HG03045 (cell line): ENCODE measurements around the gene GUF1.

Experiments used
- ATAC-seq: cut with Tn5 transposase; IDR thresholded peaks from one replicate; pipeline ENCODE4 v1.9.1; 2021; ENCODE audit warnings: mild to moderate bottlenecking, moderate library complexity; ENCODE audit not compliant: unreplicated experiment

The GUF1 gene

GRCh38 chr4:44678094-44679041 is at the start of gene GUF1:
Gene GUF1 (plus strand): TSS chr4:44678420. CDS start chr4:44678623, 203 bp downstream.
- ATAC-seq = peak; percentile 98

GRCh38 chr4:44629280-44629866 is 48.8 kb upstream of the GUF1 start:
- ATAC-seq = peak; percentile 95

GRCh38 chr4:44632089-44632488 is 46.1 kb upstream of the GUF1 start:
- ATAC-seq = no peak

GRCh38 chr4:44632733-44633132 is 45.5 kb upstream of the GUF1 start:
- ATAC-seq = no peak

GRCh38 chr4:44638091-44638490 is 40.1 kb upstream of the GUF1 start:
- no peak for ATAC-seq

- ATAC-seq = no peak
Measured at GRCh38 chr4:44646151-44646550, 32.1 kb upstream of the GUF1 start.

- no peak for ATAC-seq
Measured at GRCh38 chr4:44651425-44651824, 26.8 kb upstream of the GUF1 start, which contains the start of gene YIPF7. Gene YIPF7 (minus strand): TSS chr4:44651625. CDS start chr4:44650100, 1,525 bp downstream.

GRCh38 chr4:44652002-44652401 is 26.2 kb upstream of the GUF1 start:
- no peak for ATAC-seq

GRCh38 chr4:44660396-44660795 is 17.8 kb upstream of the GUF1 start:
- no peak for ATAC-seq

GRCh38 chr4:44661940-44662622 is 16.1 kb upstream of the GUF1 start:
- ATAC-seq = no peak

- peak; percentile 60 for ATAC-seq
Measured at GRCh38 chr4:44662623-44663005, 15.6 kb upstream of the GUF1 start.

GRCh38 chr4:44663539-44664263 is 14.5 kb upstream of the GUF1 start:
- no peak for ATAC-seq

GRCh38 chr4:44668526-44668925 is 9.7 kb upstream of the GUF1 start:
- ATAC-seq = no peak

GRCh38 chr4:44670506-44671199 is 7.6 kb upstream of the GUF1 start:
- no peak for ATAC-seq

GRCh38 chr4:44671636-44672035 is 6.6 kb upstream of the GUF1 start:
- no peak for ATAC-seq

- ATAC-seq = no peak
Measured at GRCh38 chr4:44674471-44674870, 3.7 kb upstream of the GUF1 start.

- no peak for ATAC-seq
Measured at GRCh38 chr4:44675366-44675765, 2.9 kb upstream of the GUF1 start.

GRCh38 chr4:44679060-44679459 is 840 bp downstream of the GUF1 start:
- ATAC-seq = no peak

- no peak for ATAC-seq
Measured at GRCh38 chr4:44684648-44685047, 6.4 kb downstream of the GUF1 start.

- ATAC-seq = no peak
Measured at GRCh38 chr4:44700427-44700826, 22.2 kb downstream of the GUF1 start.
